ENCODE measurements around the gene CRACR2B. TPM values are rescaled to one million over a fixed set of nuclear protein-coding genes. Genes with fewer than 3 reads are reported as not detected.

CRACR2B gene
- total and polyA plus RNA-seq, 2 of the 13 experiments (the other 11 are each of a cell fraction or from before 2014, with no cell fraction given): 14.9 to 21.0 TPM

GRCh38 chr11:819129-819931 lies 8.4 kb upstream of the CRACR2B start (continued):
- TF ChIP-seq DRAP1 (CRISPR knock-in tag; IDR thresholded peaks at IDR 0.05): peak; percentile 97
- 0 out of 2 replicates have a peak, but pooled peaks have one; percentile 31 for TF ChIP-seq TMF1 (CRISPR knock-in tag; IDR thresholded peaks at IDR 0.05; ENCODE audit: low read depth)
- TF ChIP-seq, protein P1, sequence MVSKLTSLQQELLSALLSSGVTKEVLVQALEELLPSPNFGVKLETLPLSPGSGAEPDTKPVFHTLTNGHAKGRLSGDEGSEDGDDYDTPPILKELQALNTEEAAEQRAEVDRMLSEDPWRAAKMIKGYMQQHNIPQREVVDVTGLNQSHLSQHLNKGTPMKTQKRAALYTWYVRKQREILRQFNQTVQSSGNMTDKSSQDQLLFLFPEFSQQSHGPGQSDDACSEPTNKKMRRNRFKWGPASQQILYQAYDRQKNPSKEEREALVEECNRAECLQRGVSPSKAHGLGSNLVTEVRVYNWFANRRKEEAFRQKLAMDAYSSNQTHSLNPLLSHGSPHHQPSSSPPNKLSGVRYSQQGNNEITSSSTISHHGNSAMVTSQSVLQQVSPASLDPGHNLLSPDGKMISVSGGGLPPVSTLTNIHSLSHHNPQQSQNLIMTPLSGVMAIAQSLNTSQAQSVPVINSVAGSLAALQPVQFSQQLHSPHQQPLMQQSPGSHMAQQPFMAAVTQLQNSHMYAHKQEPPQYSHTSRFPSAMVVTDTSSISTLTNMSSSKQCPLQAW (CRISPR knock-in tag; IDR thresholded peaks at IDR 0.05): peak; percentile 42
- peak; percentile 91; the same call in 1 of the 2 replicates for TF ChIP-seq ZNF343 (CRISPR knock-in tag; IDR thresholded peaks at IDR 0.05)
- TF ChIP-seq, protein P2, sequence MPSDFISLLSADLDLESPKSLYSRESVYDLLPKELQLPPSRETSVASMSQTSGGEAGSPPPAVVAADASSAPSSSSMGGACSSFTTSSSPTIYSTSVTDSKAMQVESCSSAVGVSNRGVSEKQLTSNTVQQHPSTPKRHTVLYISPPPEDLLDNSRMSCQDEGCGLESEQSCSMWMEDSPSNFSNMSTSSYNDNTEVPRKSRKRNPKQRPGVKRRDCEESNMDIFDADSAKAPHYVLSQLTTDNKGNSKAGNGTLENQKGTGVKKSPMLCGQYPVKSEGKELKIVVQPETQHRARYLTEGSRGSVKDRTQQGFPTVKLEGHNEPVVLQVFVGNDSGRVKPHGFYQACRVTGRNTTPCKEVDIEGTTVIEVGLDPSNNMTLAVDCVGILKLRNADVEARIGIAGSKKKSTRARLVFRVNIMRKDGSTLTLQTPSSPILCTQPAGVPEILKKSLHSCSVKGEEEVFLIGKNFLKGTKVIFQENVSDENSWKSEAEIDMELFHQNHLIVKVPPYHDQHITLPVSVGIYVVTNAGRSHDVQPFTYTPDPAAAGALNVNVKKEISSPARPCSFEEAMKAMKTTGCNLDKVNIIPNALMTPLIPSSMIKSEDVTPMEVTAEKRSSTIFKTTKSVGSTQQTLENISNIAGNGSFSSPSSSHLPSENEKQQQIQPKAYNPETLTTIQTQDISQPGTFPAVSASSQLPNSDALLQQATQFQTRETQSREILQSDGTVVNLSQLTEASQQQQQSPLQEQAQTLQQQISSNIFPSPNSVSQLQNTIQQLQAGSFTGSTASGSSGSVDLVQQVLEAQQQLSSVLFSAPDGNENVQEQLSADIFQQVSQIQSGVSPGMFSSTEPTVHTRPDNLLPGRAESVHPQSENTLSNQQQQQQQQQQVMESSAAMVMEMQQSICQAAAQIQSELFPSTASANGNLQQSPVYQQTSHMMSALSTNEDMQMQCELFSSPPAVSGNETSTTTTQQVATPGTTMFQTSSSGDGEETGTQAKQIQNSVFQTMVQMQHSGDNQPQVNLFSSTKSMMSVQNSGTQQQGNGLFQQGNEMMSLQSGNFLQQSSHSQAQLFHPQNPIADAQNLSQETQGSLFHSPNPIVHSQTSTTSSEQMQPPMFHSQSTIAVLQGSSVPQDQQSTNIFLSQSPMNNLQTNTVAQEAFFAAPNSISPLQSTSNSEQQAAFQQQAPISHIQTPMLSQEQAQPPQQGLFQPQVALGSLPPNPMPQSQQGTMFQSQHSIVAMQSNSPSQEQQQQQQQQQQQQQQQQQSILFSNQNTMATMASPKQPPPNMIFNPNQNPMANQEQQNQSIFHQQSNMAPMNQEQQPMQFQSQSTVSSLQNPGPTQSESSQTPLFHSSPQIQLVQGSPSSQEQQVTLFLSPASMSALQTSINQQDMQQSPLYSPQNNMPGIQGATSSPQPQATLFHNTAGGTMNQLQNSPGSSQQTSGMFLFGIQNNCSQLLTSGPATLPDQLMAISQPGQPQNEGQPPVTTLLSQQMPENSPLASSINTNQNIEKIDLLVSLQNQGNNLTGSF (CRISPR knock-in tag; IDR thresholded peaks at IDR 0.05): peak; percentile 30; the same call in 1 of the 2 replicates
- TF ChIP-seq, protein P3, sequence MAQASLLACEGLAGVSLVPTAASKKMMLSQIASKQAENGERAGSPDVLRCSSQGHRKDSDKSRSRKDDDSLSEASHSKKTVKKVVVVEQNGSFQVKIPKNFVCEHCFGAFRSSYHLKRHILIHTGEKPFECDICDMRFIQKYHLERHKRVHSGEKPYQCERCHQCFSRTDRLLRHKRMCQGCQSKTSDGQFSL (CRISPR knock-in tag; IDR thresholded peaks at IDR 0.05): no peak
- TF ChIP-seq ZBTB7B (CRISPR knock-in tag; IDR thresholded peaks at IDR 0.05): no peak; the same call in 1 of the 2 replicates
- TF ChIP-seq SP140L (CRISPR knock-in tag; IDR thresholded peaks at IDR 0.05; ENCODE audit: borderline replicate concordance): no peak
- 0 out of 2 replicates have a peak, but pooled peaks have one; percentile 40 for TF ChIP-seq ZFYVE20 (CRISPR knock-in tag; IDR thresholded peaks at IDR 0.05; ENCODE audit: borderline replicate concordance, low read depth)
- no peak for TF ChIP-seq ZNF816 (CRISPR knock-in tag; IDR thresholded peaks at IDR 0.05; ENCODE audit: borderline replicate concordance)
- no peak for TF ChIP-seq GFI1 (CRISPR knock-in tag; IDR thresholded peaks at IDR 0.05; ENCODE audit: borderline replicate concordance)
- no peak for TF ChIP-seq ARID5B (CRISPR knock-in tag; IDR thresholded peaks at IDR 0.05)
- TF ChIP-seq IRF2 (CRISPR knock-in tag; IDR thresholded peaks at IDR 0.05): no peak
- no peak for TF ChIP-seq CENPX (CRISPR knock-in tag; IDR thresholded peaks at IDR 0.05)
- TF ChIP-seq, protein P4, sequence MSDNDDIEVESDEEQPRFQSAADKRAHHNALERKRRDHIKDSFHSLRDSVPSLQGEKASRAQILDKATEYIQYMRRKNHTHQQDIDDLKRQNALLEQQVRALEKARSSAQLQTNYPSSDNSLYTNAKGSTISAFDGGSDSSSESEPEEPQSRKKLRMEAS (IDR thresholded peaks at IDR 0.05): peak; percentile 70
- 0 out of 4 replicates have a peak, but pooled peaks of 1 of the 2 experiments have one; percentile 36 for TF ChIP-seq NR2F1 (CRISPR knock-in tag; IDR thresholded peaks at IDR 0.05)

All from HepG2 (cell line).